H9 (cell line): ENCODE measurements around the gene RSAD1. TPM values are rescaled to one million over a fixed set of nuclear protein-coding genes. Genes with fewer than 3 reads are reported as not detected.

Experiments
- DNase-seq: peaks from one replicate; pipeline ENCODE4 v3.0.0-alpha.2; 2017
- H2AFZ ChIP-seq: one replicate; pipeline ENCODE4 v1.6.1; 2013; ENCODE audit warnings: mild to moderate bottlenecking, low read length, control low read depth, moderate library complexity
- H2AK5ac ChIP-seq: 2 replicates; pipeline ENCODE4 v1.6.1; 2013; ENCODE audit warnings: low read length, control low read depth, mixed read lengths; ENCODE audit not compliant: insufficient read length
- H2BK120ac ChIP-seq: one replicate; pipeline ENCODE4 v1.6.1; 2013; ENCODE audit warnings: low read depth, mild to moderate bottlenecking, low read length, control low read depth, inconsistent platforms; ENCODE audit not compliant: poor library complexity, severe bottlenecking
- H2BK12ac ChIP-seq: 2 replicates; pipeline ENCODE4 v1.6.1; 2013; ENCODE audit warnings: low read length, control low read depth, mixed read lengths, low read depth; ENCODE audit not compliant: insufficient read length
- H2BK15ac ChIP-seq: 2 replicates; pipeline ENCODE4 v1.6.1; 2013; ENCODE audit warnings: low read depth, low read length, control low read depth
- H2BK20ac ChIP-seq: one replicate; pipeline ENCODE4 v1.6.1; 2013; ENCODE audit warnings: low read depth, mild to moderate bottlenecking, low read length, control low read depth, inconsistent platforms; ENCODE audit not compliant: poor library complexity, severe bottlenecking
- H2BK5ac ChIP-seq: 2 replicates; pipeline ENCODE4 v1.6.1; 2013; ENCODE audit warnings: low read length, control low read depth, mixed read lengths; ENCODE audit not compliant: insufficient read length
- H3K14ac ChIP-seq: 2 replicates; pipeline ENCODE4 v1.6.1; 2013; ENCODE audit warnings: low read length, control low read depth; ENCODE audit not compliant: insufficient read depth
- H3K18ac ChIP-seq: 2 replicates; pipeline ENCODE4 v1.6.1; 2013; ENCODE audit warnings: low read depth, mild to moderate bottlenecking, mixed read lengths, low read length, control low read depth; ENCODE audit not compliant: insufficient read length
- H3K23ac ChIP-seq: 2 replicates; pipeline ENCODE4 v1.6.1; 2013; ENCODE audit warnings: low read length, control low read depth, mixed read lengths, low read depth; ENCODE audit not compliant: insufficient read length
- H3K23me2 ChIP-seq: 2 replicates; pipeline ENCODE4 v1.6.1; 2013; ENCODE audit warnings: low read depth, mild to moderate bottlenecking, mixed read lengths, low read length, control low read depth; ENCODE audit not compliant: insufficient read length, poor library complexity, severe bottlenecking
- H3K27ac ChIP-seq: 2 replicates; pipeline ENCODE4 v1.5.1; 2013; ENCODE audit warnings: low read length, control low read depth, mixed read lengths, low read depth; ENCODE audit not compliant: insufficient read length
- H3K27me3 ChIP-seq: 2 replicates; pipeline ENCODE4 v1.6.1; 2013; ENCODE audit warnings: low read length, control low read depth, inconsistent platforms; ENCODE audit not compliant: insufficient read depth
- H3K4ac ChIP-seq: 2 replicates; pipeline ENCODE4 v1.6.1; 2013; ENCODE audit warnings: low read depth, mild to moderate bottlenecking, control low read depth, inconsistent platforms, low read length, moderate library complexity
- H3K4me1 ChIP-seq: 2 replicates; pipeline ENCODE4 v1.6.1; 2013; ENCODE audit warnings: low read length, control low read depth, inconsistent platforms; ENCODE audit not compliant: insufficient read depth
- H3K4me2 ChIP-seq: 2 replicates; pipeline ENCODE4 v1.6.1; 2013; ENCODE audit warnings: low read length, control low read depth, mixed read lengths; ENCODE audit not compliant: insufficient read length, insufficient read depth
- H3K56ac ChIP-seq: 2 replicates; pipeline ENCODE4 v1.6.1; 2013; ENCODE audit warnings: low read depth, mild to moderate bottlenecking, mixed read lengths, low read length, control low read depth; ENCODE audit not compliant: insufficient read length
- H3K79me1 ChIP-seq: 2 replicates; pipeline ENCODE4 v1.6.1; 2013; ENCODE audit warnings: low read depth, mild to moderate bottlenecking, moderate library complexity, low read length, control low read depth, inconsistent platforms; ENCODE audit not compliant: insufficient read depth, poor library complexity, severe bottlenecking
- H3K79me2 ChIP-seq: 2 replicates; pipeline ENCODE4 v1.6.1; 2013; ENCODE audit warnings: low read length, control low read depth, inconsistent platforms; ENCODE audit not compliant: insufficient read depth
- H3K9ac ChIP-seq: 2 replicates; pipeline ENCODE4 v1.6.1; 2013; ENCODE audit warnings: low read length, control low read depth, mixed read lengths; ENCODE audit not compliant: insufficient read length; ENCODE audit errors: extremely low read depth
- H3K9me3 ChIP-seq: one replicate; pipeline ENCODE4 v1.6.1; 2013; ENCODE audit warnings: low read depth, low read length, inconsistent platforms; ENCODE audit not compliant: control insufficient read depth
- H3T11ph ChIP-seq: one replicate; pipeline ENCODE4 v1.6.1; 2013; ENCODE audit warnings: mild to moderate bottlenecking, low read length, control low read depth, inconsistent platforms
- H4K20me1 ChIP-seq: one replicate; pipeline ENCODE4 v1.6.1; 2013; ENCODE audit not compliant: control insufficient read depth, insufficient read length, insufficient read depth
- H4K5ac ChIP-seq: 2 replicates; pipeline ENCODE4 v1.6.1; 2013; ENCODE audit warnings: low read depth, mild to moderate bottlenecking, mixed read lengths, low read length, control low read depth; ENCODE audit not compliant: insufficient read length
- H4K8ac ChIP-seq: replicated peaks from 2 replicates; pipeline ENCODE4 v1.6.1; 2013; ENCODE audit warnings: low read length, control low read depth, mixed read lengths, low read depth; ENCODE audit not compliant: insufficient read length
- H4K91ac ChIP-seq: 2 replicates; pipeline ENCODE4 v1.6.1; 2013; ENCODE audit warnings: low read depth, mild to moderate bottlenecking, moderate library complexity, mixed read lengths, low read length, control low read depth; ENCODE audit not compliant: insufficient read length
- H3K27ac Mint-ChIP-seq, 3 experiments: 2 replicates in 2 of 3; 3 replicates in 1 of 3; pipeline ENCODE4 v1.8.0; 2020 to 2021; ENCODE audit warnings: mixed read lengths in 3 of 3, mild to moderate bottlenecking in 1 of 3, moderate library complexity in 1 of 3
- H3K27me3 Mint-ChIP-seq: 2 replicates; pipeline ENCODE4 v1.8.0; 2021; ENCODE audit warnings: low read depth, mild to moderate bottlenecking, moderate library complexity, mixed read lengths
- H3K36me3 Mint-ChIP-seq, 3 experiments: 2 replicates in 2 of 3; 3 replicates in 1 of 3; pipeline ENCODE4 v1.8.0; 2020 to 2021; ENCODE audit warnings: low read depth in 3 of 3, mixed read lengths in 3 of 3; ENCODE audit not compliant: insufficient read depth in 1 of 3
- H3K4me1 Mint-ChIP-seq, 2 experiments: 2 replicates each; pipeline ENCODE4 v1.8.0; 2020; ENCODE audit warnings: mixed read lengths in 2 of 2
- H3K4me3 Mint-ChIP-seq, 2 experiments: 2 replicates in 1 of 2; 3 replicates in 1 of 2; pipeline ENCODE4 v1.8.0; 2020 to 2021; ENCODE audit warnings: mild to moderate bottlenecking in 2 of 2, mixed read lengths in 2 of 2, moderate library complexity in 1 of 2
- H3K9me3 Mint-ChIP-seq, 2 experiments: 2 replicates in 1 of 2; 3 replicates in 1 of 2; pipeline ENCODE4 v1.8.0; 2020; ENCODE audit warnings: mild to moderate bottlenecking in 2 of 2, mixed read lengths in 2 of 2, moderate library complexity in 1 of 2
- CTCF ChIP-seq: fragments of 200-600 bp; sonication (generic); conservative IDR thresholded peaks from 3 replicates; pipeline ENCODE4 v1.8.0; 2021; ENCODE audit warnings: antibody characterized with exemption, mild to moderate bottlenecking
- WGBS: extraction: QIAGEN DNeasy Blood & Tissue Kit; methylation state at CpG from one replicate; pipeline ENCODE4 v1.1.7; 2013; ENCODE audit warnings: missing lambda C conversion rate, low lambda C conversion rate, mixed read lengths; ENCODE audit not compliant: insufficient read length; ENCODE audit errors: extremely low coverage; 5-methylcytosine and 5-hydroxymethylcytosine counted together
- total RNA-seq: library from RNA; stranded (reverse); gene quantifications from 2 replicates; pipeline ENCODE4 v1.2.1, GENCODE V29; 2021

The RSAD1 gene
- total RNA-seq, 1 experiment from 2014 or later, result 27.9 TPM

- no peaks in the 10 kb centered on the region for H3K79me2 ChIP-seq
- no peak overlapping the region for H4K5ac ChIP-seq
- peaks cover 2 to 36% (median 36%) of the 10 kb centered on the region in 3 experiments for H3K36me3 Mint-ChIP-seq
- peaks cover 13% of the 10 kb centered on the region in 2 experiments for H3K4me1 Mint-ChIP-seq
- no peak overlapping the region for H4K91ac ChIP-seq
- H3K9me3 Mint-ChIP-seq, result no peaks in the 10 kb centered on the region
- no peaks in the 10 kb centered on the region for H3K79me1 ChIP-seq
- H3K4me2 ChIP-seq, result no peak overlapping the region
- H2BK20ac ChIP-seq, result no peak overlapping the region
- no peak overlapping the region for H2BK15ac ChIP-seq
- H3K18ac ChIP-seq, result no peak overlapping the region
- no peak overlapping the region for H3K27ac ChIP-seq
- H3K56ac ChIP-seq, result no peak overlapping the region
- no peak overlapping the region for H3K4ac ChIP-seq
- H2AFZ ChIP-seq, result no peak overlapping the region
- H2BK120ac ChIP-seq, result no peak overlapping the region
- H3K4me1 ChIP-seq, result no peaks in the 10 kb centered on the region
- no peak overlapping the region for H3T11ph ChIP-seq
- no peak for TF ChIP-seq CTCF
- no peaks in the 10 kb centered on the region for H4K20me1 ChIP-seq
- no peaks in the 10 kb centered on the region for H3K27me3 ChIP-seq
- H3K9me3 ChIP-seq, result no peaks in the 10 kb centered on the region
- H3K23ac ChIP-seq, result no peak overlapping the region
- no CpG with 5 or more reads among the region's 11 CpGs for WGBS
- no peak overlapping the region for H2BK12ac ChIP-seq
- H3K23me2 ChIP-seq, result no peaks in the 10 kb centered on the region
- no peak overlapping the region for H2BK5ac ChIP-seq
- H3K27ac Mint-ChIP-seq, result no peak overlapping the region; a peak in 1 of 7 replicates
- H3K9ac ChIP-seq, result no peak overlapping the region
- H2AK5ac ChIP-seq, result no peak overlapping the region
- no peak overlapping the region for H3K4me3 Mint-ChIP-seq
- DNase-seq, result no peak
- H3K27me3 Mint-ChIP-seq, result peaks cover 3% of the 10 kb centered on the region
- no peak overlapping the region for H3K14ac ChIP-seq
- no peak overlapping the region for H4K8ac ChIP-seq
These were observed 5.9 kb downstream of the RSAD1 start for GRCh38 chr17:50484386-50485155.
